IMR-90 (cell line): Measurements from ENCODE around the gene DDIAS. TPM values are rescaled to one million over a fixed set of nuclear protein-coding genes. Genes with fewer than 3 reads are reported as not detected.

Experiments
- ATAC-seq: fragments of 200-7000 bp; cut with Tn5 transposase; 2 replicates; pipeline ENCODE4 v1.9.1; 2020; ENCODE audit warnings: low read depth, mild to moderate bottlenecking, moderate library complexity
- BruUV-seq: library from RNA; stranded (reverse); fragments of 400-500 nt; replicated peaks from 2 replicates; lab custom pipeline; 2021; lab: Mats Ljungman, UMichigan
- CTCF ChIA-PET: fragments of 300-600 bp; formaldehyde crosslinking; extraction: SDS; loops from one replicate; lab custom pipeline; 2021; ENCODE audit warnings: antibody characterized with exemption; lab: Yijun Ruan, JAX
- POLR2A ChIA-PET: fragments of 300-600 bp; sonication (Branson Sonifier 250); formaldehyde crosslinking; loops from one replicate; lab custom pipeline; 2022; ENCODE audit warnings: antibody characterized with exemption; ENCODE audit not compliant: unreplicated experiment; lab: Charles Lee
- DNase-seq: peaks from one replicate; pipeline ENCODE4 v3.0.0; 2013
- H2AFZ ChIP-seq: replicated peaks from 2 replicates; pipeline ENCODE3; 2013; ENCODE audit warnings: low read length, mild to moderate bottlenecking; ENCODE audit not compliant: poor library complexity
- H2AK5ac ChIP-seq: 2 replicates; pipeline ENCODE4 v1.6.1; 2013; ENCODE audit warnings: low read depth, low read length, inconsistent platforms
- H2AK9ac ChIP-seq: replicated peaks from 2 replicates; pipeline ENCODE3; 2013; ENCODE audit warnings: mild to moderate bottlenecking, low read depth, low read length, moderate library complexity; ENCODE audit not compliant: poor library complexity
- H2BK120ac ChIP-seq: 2 replicates; pipeline ENCODE4 v1.6.1; 2013; ENCODE audit warnings: low read depth, low read length, inconsistent platforms
- H2BK15ac ChIP-seq: 3 replicates; pipeline ENCODE4 v1.6.1; 2013; ENCODE audit warnings: low read depth, low read length, inconsistent platforms
- H2BK20ac ChIP-seq: 2 replicates; pipeline ENCODE4 v1.6.1; 2013; ENCODE audit warnings: low read depth, mild to moderate bottlenecking, inconsistent platforms, low read length, moderate library complexity
- H2BK5ac ChIP-seq: 2 replicates; pipeline ENCODE4 v1.6.1; 2013; ENCODE audit warnings: mild to moderate bottlenecking, low read depth, low read length, inconsistent platforms; ENCODE audit not compliant: poor library complexity, severe bottlenecking
- H3K14ac ChIP-seq: replicated peaks from 2 replicates; pipeline ENCODE4 v1.6.1; 2013; ENCODE audit warnings: low read depth, low read length, inconsistent platforms
- H3K18ac ChIP-seq: 2 replicates; pipeline ENCODE4 v1.6.1; 2013; ENCODE audit warnings: low read depth, low read length, control low read depth
- H3K23ac ChIP-seq: 2 replicates; pipeline ENCODE4 v1.6.1; 2013; ENCODE audit warnings: low read depth, low read length, inconsistent platforms
- H3K27ac ChIP-seq: 2 replicates; pipeline ENCODE4 v1.5.1; 2013; ENCODE audit warnings: mild to moderate bottlenecking, control low read depth, low read length; ENCODE audit not compliant: insufficient read depth
- H3K27me3 ChIP-seq: 2 replicates; pipeline ENCODE4 v1.6.1; 2013; ENCODE audit warnings: low read length; ENCODE audit not compliant: control insufficient read depth, insufficient read depth
- H3K36me3 ChIP-seq: 2 replicates; pipeline ENCODE4 v1.6.1; 2013; ENCODE audit warnings: low read length, mixed read lengths; ENCODE audit not compliant: control insufficient read depth, insufficient read depth
- H3K4ac ChIP-seq: 2 replicates; pipeline ENCODE4 v1.6.1; 2013; ENCODE audit warnings: low read depth, low read length, inconsistent platforms
- H3K4me1 ChIP-seq: 2 replicates; pipeline ENCODE4 v1.6.1; 2013; ENCODE audit warnings: low read length, mixed read lengths; ENCODE audit not compliant: control insufficient read depth, insufficient read depth
- H3K4me2 ChIP-seq: 2 replicates; pipeline ENCODE4 v1.6.1; 2013; ENCODE audit warnings: low read depth, mild to moderate bottlenecking, control low read depth, low read length, moderate library complexity
- H3K4me3 ChIP-seq: 2 replicates; pipeline ENCODE4 v1.5.1; 2013; ENCODE audit warnings: low read depth, mild to moderate bottlenecking, control low read depth, low read length, moderate library complexity; ENCODE audit not compliant: insufficient read depth
- H3K56ac ChIP-seq: 2 replicates; pipeline ENCODE4 v1.6.1; 2013; ENCODE audit warnings: low read length, inconsistent platforms; ENCODE audit not compliant: insufficient read depth; ENCODE audit errors: extremely low read depth
- H3K79me1 ChIP-seq, 2 experiments: 2 replicates each; pipeline ENCODE4 v1.6.1; 2013; ENCODE audit warnings: low read length in 2 of 2, inconsistent platforms in 1 of 2, low read depth in 1 of 2
- H3K9ac ChIP-seq: 2 replicates; pipeline ENCODE4 v1.6.1; 2013; ENCODE audit warnings: low read depth, low read length, control low read depth
- H3K9me1 ChIP-seq: 2 replicates; pipeline ENCODE4 v1.6.1; 2013; ENCODE audit warnings: low read length, inconsistent platforms; ENCODE audit not compliant: insufficient read depth
- H3K9me3 ChIP-seq: 2 replicates; pipeline ENCODE4 v1.6.1; 2013; ENCODE audit warnings: low read length; ENCODE audit not compliant: control insufficient read depth, insufficient read depth
- H4K20me1 ChIP-seq: 2 replicates; pipeline ENCODE4 v1.6.1; 2013; ENCODE audit warnings: low read length, inconsistent platforms; ENCODE audit not compliant: insufficient read depth
- H4K5ac ChIP-seq: 2 replicates; pipeline ENCODE4 v1.6.1; 2013; ENCODE audit warnings: mild to moderate bottlenecking, low read depth, low read length, control low read depth
- H4K8ac ChIP-seq, 2 experiments: 2 replicates each; pipeline ENCODE4 v1.6.1; 2013; ENCODE audit warnings: low read depth in 2 of 2, low read length in 2 of 2, control low read depth in 1 of 2, inconsistent platforms in 1 of 2
- H4K91ac ChIP-seq: 2 replicates; pipeline ENCODE4 v1.6.1; 2013; ENCODE audit warnings: low read depth, low read length, inconsistent platforms; ENCODE audit not compliant: insufficient read depth
- BHLHE40 ChIP-seq: fragments of 150-350 bp; IDR thresholded peaks from 2 replicates; pipeline ENCODE4 v1.6.1; 2016; ENCODE audit warnings: mild to moderate bottlenecking, low read depth, low read length
- CEBPB ChIP-seq: IDR thresholded peaks from 2 replicates; pipeline ENCODE4 v1.6.1; 2012; ENCODE audit warnings: low read depth, low read length, improper control_type of control experiment
- CHD1 ChIP-seq: IDR thresholded peaks from 2 replicates; pipeline ENCODE4 v1.6.1; 2012; ENCODE audit warnings: low read depth, low read length, improper control_type of control experiment
- CTCF ChIP-seq: conservative IDR thresholded peaks from 2 replicates; pipeline ENCODE4 v1.5.1; 2012; ENCODE audit warnings: mild to moderate bottlenecking, low read depth, low read length, improper control_type of control experiment
- ELK1 ChIP-seq: fragments of 150-350 bp; IDR thresholded peaks from 2 replicates; pipeline ENCODE4 v1.6.1; 2016; ENCODE audit warnings: low read depth, mild to moderate bottlenecking, low read length, moderate library complexity, borderline replicate concordance
- FOS ChIP-seq: fragments of 150-350 bp; IDR thresholded peaks from 2 replicates; pipeline ENCODE4 v1.6.1; 2016; ENCODE audit warnings: low read depth, low read length
- MAFK ChIP-seq: IDR thresholded peaks from 2 replicates; pipeline ENCODE4 v1.6.1; 2012; ENCODE audit warnings: low read depth, low read length, improper control_type of control experiment
- MAZ ChIP-seq: IDR thresholded peaks from 2 replicates; pipeline ENCODE4 v1.6.1; 2012; ENCODE audit warnings: low read depth, mild to moderate bottlenecking, low read length, improper control_type of control experiment, moderate library complexity, borderline replicate concordance
- MXI1 ChIP-seq: IDR thresholded peaks from 2 replicates; pipeline ENCODE4 v1.6.1; 2012; ENCODE audit warnings: low read depth, mild to moderate bottlenecking, low read length, moderate library complexity, borderline replicate concordance
- NFE2L2 ChIP-seq: fragments of 150-350 bp; IDR thresholded peaks from 2 replicates; pipeline ENCODE4 v1.6.1; 2016; ENCODE audit warnings: low read depth, mild to moderate bottlenecking, low read length
- POLR2A ChIP-seq: IDR thresholded peaks from 2 replicates; pipeline ENCODE4 v1.6.1; 2012; ENCODE audit warnings: mild to moderate bottlenecking, low read depth, low read length
- RAD21 ChIP-seq: IDR thresholded peaks from 2 replicates; pipeline ENCODE4 v1.6.1; 2012; ENCODE audit warnings: low read length, improper control_type of control experiment
- RCOR1 ChIP-seq: IDR thresholded peaks from 2 replicates; pipeline ENCODE4 v1.6.1; 2012; ENCODE audit warnings: mild to moderate bottlenecking, low read length, improper control_type of control experiment; ENCODE audit not compliant: insufficient replicate concordance
- RFX5 ChIP-seq: IDR thresholded peaks from 2 replicates; pipeline ENCODE4 v1.8.0; 2012; ENCODE audit warnings: low read depth, mild to moderate bottlenecking, low read length, moderate library complexity
- SMC3 ChIP-seq: fragments of 150-350 bp; IDR thresholded peaks from 2 replicates; pipeline ENCODE4 v1.6.1; 2016; ENCODE audit warnings: low read depth, mild to moderate bottlenecking, antibody characterized with exemption, low read length, moderate library complexity
- USF2 ChIP-seq: fragments of 150-350 bp; IDR thresholded peaks from 2 replicates; pipeline ENCODE4 v1.6.1; 2017; ENCODE audit warnings: mild to moderate bottlenecking, antibody characterized with exemption, low read length, low read depth
- dilution Hi-C: fragments of 300-500 bp; cut with HindIII; formaldehyde crosslinking; loops from one replicate; pipeline ENCODE4 v1.14.3; 2018; ENCODE audit warnings: low sequenced_read_pairs; ENCODE audit not compliant: unreplicated experiment
- in situ Hi-C: fragments of 300-500 bp; cut with MboI; formaldehyde crosslinking; loops from 3 replicates; pipeline ENCODE4 v1.14.3; 2019; ENCODE audit warnings: low sequenced_read_pairs, inconsistent platforms, mixed read lengths
- intact Hi-C: fragments of 100-400 bp; cut with micrococcal nuclease; formaldehyde crosslinking; loops from 2 replicates; pipeline ENCODE4 v1.10.0; 2022
- polyA plus RNA-seq, 3 experiments: library from polyadenylated mRNA; depleted of rRNA; stranded (reverse); fragments of >200 nt; gene quantifications; 2 replicates each; pipeline ENCODE4 v1.2.3, GENCODE V29; 2012; ENCODE audit warnings: low replicate concordance in 1 of 3
- total RNA-seq: library from RNA; depleted of rRNA; stranded (reverse); fragments of >200 nt; gene quantifications from 2 replicates; pipeline ENCODE4 v1.2.3, GENCODE V29; 2012

The DDIAS gene
- total and polyA plus RNA-seq, 2 of the 4 experiments (the other 2 are of a cell fraction), result 4.3 to 15.8 TPM

GRCh38 chr11:82890936-82891335 lies 10.6 kb upstream of the DDIAS start:
- H3K9ac ChIP-seq, result no peak overlapping the region
- H3K79me1 ChIP-seq, result peaks cover 3 to 15% of the 10 kb centered on the region in 2 experiments; a peak in 3 of 4 replicates
- no peak overlapping the region for H3K4me3 ChIP-seq
- no peaks in the 10 kb centered on the region for H3K36me3 ChIP-seq
- no peak overlapping the region for H2BK5ac ChIP-seq
- ATAC-seq, result no peak
- no peak for DNase-seq
- POLR2A ChIA-PET, result no interaction called here
- H3K27me3 ChIP-seq, result no peaks in the 10 kb centered on the region
- no peaks in the 10 kb centered on the region for H3K9me3 ChIP-seq
- no peak overlapping the region for H3K14ac ChIP-seq
- TF ChIP-seq FOS, result no peak
- no peak for TF ChIP-seq BHLHE40
- no peak for TF ChIP-seq CTCF
- no peak for TF ChIP-seq MXI1
- no peak for TF ChIP-seq NFE2L2
- TF ChIP-seq MAZ, result no peak
- TF ChIP-seq RCOR1, result no peak
- TF ChIP-seq CHD1, result no peak
- TF ChIP-seq SMC3, result no peak
- TF ChIP-seq RAD21, result no peak
- no peak for TF ChIP-seq USF2
- TF ChIP-seq MAFK, result no peak
- no peak for TF ChIP-seq POLR2A
- no peak for TF ChIP-seq RFX5
- TF ChIP-seq CEBPB, result no peak
- no peak for TF ChIP-seq ELK1
- no peak overlapping the region for H2AK5ac ChIP-seq
- dilution Hi-C loops, result no loop called here
- H3K4me1 ChIP-seq, result no peaks in the 10 kb centered on the region
- in situ Hi-C loops, result no loop called here
- no peak overlapping the region for H4K5ac ChIP-seq
- no peak overlapping the region for H2BK120ac ChIP-seq
- intact Hi-C loops, result no loop called here
- no peak overlapping the region for H4K8ac ChIP-seq
- no TSS peak for BruUV-seq
- no peak overlapping the region for H2AFZ ChIP-seq
- CTCF ChIA-PET, result no interaction called here
- no peak overlapping the region for H3K27ac ChIP-seq
- no peak overlapping the region for H2AK9ac ChIP-seq
- no peaks in the 10 kb centered on the region for H4K20me1 ChIP-seq
- H3K4me2 ChIP-seq, result no peak overlapping the region
- H3K4ac ChIP-seq, result no peak overlapping the region
- no peak overlapping the region for H3K56ac ChIP-seq
- H3K23ac ChIP-seq, result no peak overlapping the region
- no peak overlapping the region for H3K18ac ChIP-seq
- no peak overlapping the region for H2BK15ac ChIP-seq
- no peak overlapping the region for H2BK20ac ChIP-seq
- 0 out of 2 replicates have a peak, but pooled peaks cover 3% of the 10 kb centered on the region for H3K9me1 ChIP-seq
- no peak overlapping the region for H4K91ac ChIP-seq
